Fibroblast of the conjunctiva (primary cell): Measurements from ENCODE around the gene TPPP.
A peak's percentile ranks its signal among the peaks of the same experiment; 100 is the strongest.

Experiments
- DNase-seq: peaks from one replicate; pipeline ENCODE4 v3.0.0-alpha.2; 2010; ENCODE audit warnings: low read depth

The TPPP gene

GRCh38 chr5:624118-624950, 68.8 kb downstream of the TPPP start:
- DNase-seq: no peak

GRCh38 chr5:623531-623930, 69.6 kb downstream of the TPPP start:
- DNase-seq: no peak

- DNase-seq: no peak
Observed at GRCh38 chr5:622946-623522, 70.1 kb downstream of the TPPP start.

GRCh38 chr5:622359-622758, 70.8 kb downstream of the TPPP start:
- DNase-seq: no peak

- DNase-seq: no peak
Observed at GRCh38 chr5:621341-621761, 71.8 kb downstream of the TPPP start.

- DNase-seq: no peak
Observed at GRCh38 chr5:620586-621180, 72.5 kb downstream of the TPPP start.

GRCh38 chr5:620152-620551, 73.0 kb downstream of the TPPP start:
- no peak for DNase-seq

- DNase-seq: no peak
Observed at GRCh38 chr5:619444-619843, 73.7 kb downstream of the TPPP start.

- DNase-seq: no peak
Observed at GRCh38 chr5:618450-618849, 74.7 kb downstream of the TPPP start.

GRCh38 chr5:617896-618295, 75.3 kb downstream of the TPPP start:
- DNase-seq: no peak

GRCh38 chr5:616484-617039, 76.6 kb downstream of the TPPP start:
- DNase-seq: no peak

GRCh38 chr5:612498-613424, 80.4 kb downstream of the TPPP start:
- no peak for DNase-seq

GRCh38 chr5:611731-612486, 81.2 kb downstream of the TPPP start, which contains the start of gene CEP72:
Gene CEP72, plus strand, starts transcription at chr5:612340. Its CDS starts 22 bp downstream, at chr5:612362.
- peak; percentile 67 for DNase-seq

GRCh38 chr5:610744-611730, 82.1 kb downstream of the TPPP start:
- DNase-seq: no peak

GRCh38 chr5:610011-610743, 83.0 kb downstream of the TPPP start:
- DNase-seq: no peak
